ENCODE results near the gene MACO1.

DNA sequence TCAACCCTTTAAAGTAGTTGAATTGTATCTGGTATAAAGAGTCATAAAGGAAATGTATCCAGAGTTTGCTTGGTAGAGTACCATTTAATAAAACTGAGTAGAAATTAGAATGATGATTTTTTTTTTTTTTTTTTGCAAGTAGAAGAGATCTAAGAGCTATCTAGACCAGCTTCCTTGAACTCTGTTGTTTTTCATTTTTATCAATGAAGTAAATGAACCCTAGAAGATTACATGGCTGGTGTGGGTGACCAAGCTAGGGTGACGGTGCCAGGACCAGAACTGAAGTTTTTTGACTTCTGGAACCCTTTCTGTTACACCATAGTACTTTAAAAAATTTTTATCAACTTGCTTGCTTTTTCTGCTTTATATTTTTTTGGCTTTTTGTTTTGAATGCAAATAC lies 36.9 kb downstream of the MACO1 start:
- TF ChIP-seq EZH2 (IDR thresholded peaks at IDR 0.05), result no peak
- TF ChIP-seq POLR2AphosphoS5 (IDR thresholded peaks at IDR 0.05; ENCODE audit: borderline replicate concordance, low read depth, low read length), result no peak

All from SK-N-MC (cell line).